GM12878 (cell line): ENCODE data around the gene MOK. TPM values are rescaled to one million over a fixed set of nuclear protein-coding genes. Genes with fewer than 3 reads are reported as not detected.

Source experiments
- ATAC-seq: fragments of 200-7000 bp; cut with Tn5 transposase; 3 replicates; pipeline ENCODE4 v1.9.1; 2020; ENCODE audit warnings: mild to moderate bottlenecking, moderate library complexity
- BruUV-seq: library from RNA; stranded (reverse); fragments of 400-500 nt; replicated peaks from 2 replicates; lab custom pipeline; 2021; lab: Mats Ljungman, UMichigan
- CTCF ChIA-PET: fragments of 300-600 bp; sonication (Branson Sonifier 250); formaldehyde crosslinking; extraction: SDS; loops from one replicate; lab custom pipeline; 2021; ENCODE audit warnings: inconsistent platforms; lab: Yijun Ruan, JAX
- POLR2A ChIA-PET: fragments of 350-600 bp; formaldehyde crosslinking; extraction: SDS; loops from one replicate; lab custom pipeline; 2021; ENCODE audit warnings: inconsistent platforms; lab: Charles Lee
- RAD21 ChIA-PET: fragments of 300-600 bp; sonication (Branson Sonifier 250); formaldehyde crosslinking; loops from one replicate; lab custom pipeline; 2023; ENCODE audit warnings: antibody characterized with exemption; ENCODE audit not compliant: unreplicated experiment; lab: Charles Lee
- SMC1A ChIA-PET: fragments of 300-600 bp; sonication (Branson Sonifier 250); formaldehyde crosslinking; loops from one replicate; lab custom pipeline; 2023; ENCODE audit not compliant: unreplicated experiment, uncharacterized antibody; lab: Charles Lee
- DNase-seq: peaks from one replicate; pipeline ENCODE4 v3.0.0-alpha.2; 2011; ENCODE audit warnings: low read depth, low spot score
- FAIRE-seq: peaks from 3 replicates; lab custom pipeline; 2011; peaks lifted over from hg19 to GRCh38; lab: Jason Lieb, UNC
- H2AFZ ChIP-seq: 2 replicates; pipeline ENCODE4 v1.6.0; 2011; ENCODE audit warnings: low read depth, low read length, control low read depth; ENCODE audit not compliant: control insufficient read depth
- H3K27ac ChIP-seq: 2 replicates; pipeline ENCODE4 v1.5.1; 2011; ENCODE audit warnings: control low read depth; ENCODE audit not compliant: control insufficient read depth, insufficient read depth
- H3K27me3 ChIP-seq, 2 experiments: replicated peaks in 1 of 2; 2 replicates each; pipeline versions ENCODE4 v1.6.0 to v1.6.1; 2011; ENCODE audit warnings: low read length in 1 of 2; ENCODE audit not compliant: control insufficient read depth in 2 of 2, insufficient read depth in 2 of 2
- H3K36me3 ChIP-seq, 2 experiments: 2 replicates each; pipeline ENCODE4 v1.5.1; 2011; ENCODE audit warnings: low read length in 1 of 2; ENCODE audit not compliant: control insufficient read depth in 2 of 2, insufficient read depth in 2 of 2
- H3K4me1 ChIP-seq: 2 replicates; pipeline ENCODE4 v1.6.1; 2011; ENCODE audit warnings: mild to moderate bottlenecking, low read length, moderate library complexity, mixed read lengths; ENCODE audit not compliant: control insufficient read depth, insufficient read depth
- H3K4me2 ChIP-seq: 2 replicates; pipeline ENCODE4 v1.6.0; 2011; ENCODE audit warnings: control low read depth; ENCODE audit not compliant: control insufficient read depth, insufficient read depth
- H3K4me3 ChIP-seq: fragments of 200-600 bp; sonication (generic); 2 replicates; pipeline ENCODE4 v1.5.1; 2016
- H3K79me2 ChIP-seq: 2 replicates; pipeline ENCODE4 v1.6.0; 2011; ENCODE audit warnings: low read length; ENCODE audit not compliant: control insufficient read depth, insufficient read depth
- H3K9ac ChIP-seq: 2 replicates; pipeline ENCODE4 v1.8.0; 2011; ENCODE audit warnings: low read length, control low read depth, mixed read lengths; ENCODE audit not compliant: control insufficient read depth, insufficient read depth
- H3K9me3 ChIP-seq: replicated peaks from 3 replicates; pipeline ENCODE4 v1.5.1; 2011; ENCODE audit warnings: mild to moderate bottlenecking, low read length; ENCODE audit not compliant: control insufficient read depth, insufficient read depth
- H4K20me1 ChIP-seq: 2 replicates; pipeline ENCODE4 v1.6.0; 2011; ENCODE audit not compliant: control insufficient read depth, insufficient read depth
- CREB1 ChIP-seq: IDR thresholded peaks from 2 replicates; pipeline ENCODE4 v1.6.1; 2012; ENCODE audit warnings: low read depth, mild to moderate bottlenecking, inconsistent platforms
- CTCF ChIP-seq, 3 experiments: IDR thresholded peaks in 2 of 3; conservative IDR thresholded peaks in 1 of 3; 2 replicates each; pipeline ENCODE4 v1.5.1; 2011; ENCODE audit warnings: low read depth in 3 of 3, low read length in 3 of 3, mild to moderate bottlenecking in 3 of 3, control low read depth in 2 of 3, moderate library complexity in 2 of 3, inconsistent platforms in 1 of 3, mixed read lengths in 1 of 3; ENCODE audit not compliant: control insufficient read depth in 2 of 3, insufficient read depth in 1 of 3; ENCODE audit errors: extremely low read depth in 1 of 3
- JUND ChIP-seq: IDR thresholded peaks from 2 replicates; pipeline ENCODE4 v1.6.1; 2012; ENCODE audit warnings: low read depth, mild to moderate bottlenecking, low read length, improper control_type of control experiment, moderate library complexity
- KAT2A ChIP-seq: conservative IDR thresholded peaks from 2 replicates; pipeline ENCODE4 v1.6.1; 2011; ENCODE audit warnings: low read depth, low read length; ENCODE audit not compliant: control insufficient read depth
- MAX ChIP-seq: IDR thresholded peaks from 2 replicates; pipeline ENCODE4 v1.6.1; 2012; ENCODE audit warnings: low read depth, low read length, improper control_type of control experiment
- RAD21 ChIP-seq: IDR thresholded peaks from 2 replicates; pipeline ENCODE4 v1.6.1; 2011; ENCODE audit warnings: mild to moderate bottlenecking, low read depth, low read length, moderate library complexity; ENCODE audit not compliant: insufficient read depth
- RCOR1 ChIP-seq: conservative IDR thresholded peaks from 2 replicates; pipeline ENCODE4 v1.6.1; 2012; ENCODE audit warnings: low read depth, low read length, improper control_type of control experiment
- SMAD5 ChIP-seq: IDR thresholded peaks from 2 replicates; pipeline ENCODE4 v1.6.1; 2016; ENCODE audit warnings: antibody characterized with exemption, low read depth
- SMARCA5 ChIP-seq: fragments of 450-650 bp; IDR thresholded peaks from 2 replicates; pipeline ENCODE4 v1.6.1; 2017; ENCODE audit warnings: mild to moderate bottlenecking
- SREBF2 ChIP-seq: IDR thresholded peaks from 2 replicates; pipeline ENCODE4 v1.6.1; 2012; ENCODE audit warnings: mild to moderate bottlenecking, low read length
- STAT1 ChIP-seq: fragments of 450-650 bp; conservative IDR thresholded peaks from 2 replicates; pipeline ENCODE4 v1.6.1; 2014; ENCODE audit warnings: antibody characterized with exemption, mild to moderate bottlenecking
- TBL1XR1 ChIP-seq: IDR thresholded peaks from 2 replicates; pipeline ENCODE4 v1.6.1; 2012; ENCODE audit warnings: low read depth, low read length, improper control_type of control experiment
- TCF7 ChIP-seq: IDR thresholded peaks from 2 replicates; pipeline ENCODE4 v1.6.1; 2014; ENCODE audit warnings: antibody characterized with exemption, borderline replicate concordance
- WRNIP1 ChIP-seq: IDR thresholded peaks from 2 replicates; pipeline ENCODE4 v1.6.1; 2011; ENCODE audit warnings: low read depth, low read length, improper control_type of control experiment, borderline replicate concordance
- YY1 ChIP-seq: IDR thresholded peaks from 2 replicates; pipeline ENCODE4 v1.6.1; 2011; ENCODE audit warnings: low read depth, mild to moderate bottlenecking, low read length
- ZNF384 ChIP-seq: IDR thresholded peaks from 2 replicates; pipeline ENCODE4 v1.6.1; 2012; ENCODE audit warnings: low read depth, mild to moderate bottlenecking, low read length, improper control_type of control experiment, borderline replicate concordance
- WGBS: methylation state at CpG from one replicate; pipeline ENCODE4 v1.1.6; 2016; ENCODE audit warnings: low lambda C conversion rate; ENCODE audit not compliant: insufficient replicate concordance, insufficient coverage; ENCODE audit errors: missing lambda C conversion rate; 5-methylcytosine and 5-hydroxymethylcytosine counted together
- in situ Hi-C: fragments of 300-500 bp; cut with MboI; formaldehyde crosslinking; loops from 9 replicates; pipeline ENCODE4 v1.14.3; 2018; ENCODE audit warnings: mixed read lengths
- intact Hi-C: fragments of 100-400 bp; cut with micrococcal nuclease; formaldehyde crosslinking; loops from one replicate; pipeline ENCODE4 v1.14.2; 2022; ENCODE audit not compliant: unreplicated experiment
- polyA plus RNA-seq, 11 experiments: library from polyadenylated mRNA; depleted of rRNA in 4 of 11; unstranded in 6 of 11; stranded (reverse) in 5 of 11; fragments of >200 nt; fragmentation: Nextera tagmentation in 4 of 11; fragmentation: Illumina TruSeq in 1 of 11; extraction: Ambion mirVana in 4 of 11; extraction: Trizol in 1 of 11; gene quantifications; 1 replicate in 1 of 11; 2 replicates in 10 of 11; pipeline versions ENCODE4 v1.2.1 to v1.2.3, GENCODE V29; 2011 to 2016; ENCODE audit warnings: inconsistent platforms in 2 of 11, missing spikeins in 2 of 11, low read depth in 1 of 11
- total RNA-seq, 4 experiments: library from RNA; depleted of rRNA in 3 of 4; stranded (reverse); fragments of >200 nt in 3 of 4; fragmentation: Illumina TruSeq in 1 of 4; extraction: Trizol in 1 of 4; gene quantifications; 2 replicates each; pipeline versions ENCODE4 v1.2.1 to v1.2.3, GENCODE V29; 2013 to 2021

MOK gene
- total and polyA plus RNA-seq, 10 of the 15 experiments (the other 5 are each of a cell fraction or from before 2014, with no cell fraction given), result 0.10 to 3.0 (median 1.4) TPM

DNA sequence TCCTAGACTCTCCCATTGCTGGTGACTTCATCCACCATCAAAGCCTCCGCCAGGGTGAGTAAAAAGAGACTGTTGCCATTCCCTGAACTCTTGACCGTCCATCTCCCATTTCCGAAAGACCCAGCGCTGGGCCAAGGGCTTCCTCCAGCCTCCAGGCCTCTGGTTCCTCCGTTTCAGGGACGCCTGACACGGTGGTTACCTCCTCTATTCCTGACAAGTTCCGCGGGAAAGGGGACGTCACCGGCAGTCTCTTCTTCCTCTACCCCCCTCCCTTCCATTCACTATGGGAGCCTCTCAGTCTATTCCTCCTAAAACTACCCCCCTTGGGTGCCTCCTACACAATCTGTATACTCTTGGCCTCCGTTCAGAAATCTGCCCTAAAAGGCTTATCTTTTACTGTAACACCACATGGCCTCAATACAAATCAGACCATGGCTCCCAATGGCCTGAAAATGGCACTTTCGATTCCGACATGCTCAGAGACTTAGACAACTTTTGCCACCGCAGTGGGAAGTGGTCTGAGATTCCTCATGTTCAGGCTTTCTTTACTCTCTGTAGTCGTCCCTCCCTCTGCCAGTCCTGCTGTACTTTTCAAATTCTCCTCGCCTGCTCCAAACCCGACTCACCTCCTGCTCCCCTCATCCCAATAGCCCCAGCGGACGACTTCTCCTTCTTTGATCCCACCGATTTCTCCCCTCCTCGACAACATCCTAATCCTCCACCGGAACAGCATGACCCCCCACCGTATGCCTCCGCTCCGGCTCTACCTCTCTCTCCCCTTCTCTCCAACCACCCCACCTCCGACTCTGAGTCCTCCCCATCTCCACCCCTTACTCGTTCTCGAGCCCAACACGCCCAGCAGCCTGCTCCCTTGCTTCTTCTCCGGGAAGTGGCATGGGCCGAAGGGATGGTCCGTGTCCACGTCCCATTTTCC, 70.4 kb downstream of the MOK start:
- CTCF ChIA-PET, result no interaction called here
- Histone ChIP-seq H3K9me3 (no peaks in the 10 kb centered on the region), H3K36me3 (no peaks in the 10 kb centered on the region), H3K4me3 (no peak overlapping the region), H3K4me2 (no peak overlapping the region), H3K9ac (no peak overlapping the region), H2AFZ (no peak overlapping the region; the same call in 1 of the 2 replicates), H3K27ac (no peak overlapping the region), H4K20me1 (no peaks in the 10 kb centered on the region), H3K4me1 (no peaks in the 10 kb centered on the region), H3K79me2 (no peaks in the 10 kb centered on the region), H3K27me3 (no peaks in the 10 kb centered on the region; a peak in 1 of 4 replicates)
- RAD21 ChIA-PET, result no interaction called here
- no peak for FAIRE-seq
- WGBS, result 51% methylated on average over 34 of the region's 34 CpGs
- ATAC-seq, result no peak
- no TSS peak for BruUV-seq
- SMC1A ChIA-PET, result no interaction called here
- no peak for DNase-seq
- intact Hi-C loops, result loop anchor here (1.0 kb wide), 1 partner anchor 80 kb away; no protein-coding TSS in a partner anchor
- no peak for TF ChIP-seq SREBF2
- TF ChIP-seq ZNF384, result no peak
- TF ChIP-seq TBL1XR1, result no peak
- TF ChIP-seq MAX, result no peak
- TF ChIP-seq STAT1, result no peak
- TF ChIP-seq RAD21, result no peak
- TF ChIP-seq SMARCA5, result no peak
- no peak for TF ChIP-seq RCOR1
- TF ChIP-seq SMAD5, result no peak
- no peak for TF ChIP-seq CREB1
- TF ChIP-seq YY1, result no peak
- TF ChIP-seq WRNIP1, result no peak
- no peak for TF ChIP-seq CTCF (IDR thresholded peaks at IDR 0.05 in 2 of 3, conservative IDR thresholded peaks at IDR 0.05 in 1 of 3; ENCODE audit: control insufficient read depth in 2 of 3, extremely low read depth in 1 of 3, insufficient read depth in 1 of 3, low read depth in 3 of 3, low read length in 3 of 3)
- TF ChIP-seq JUND, result no peak
- no peak for TF ChIP-seq TCF7
- no peak for TF ChIP-seq KAT2A
- in situ Hi-C loops, result loop anchor here (5.0 kb wide), 1 partner anchor 78 kb away; no protein-coding TSS in a partner anchor
- POLR2A ChIA-PET, result interaction anchor here (0.5 kb wide), 1 partner anchor 74 kb away, joined by 3 read pairs; no protein-coding TSS in a partner anchor
